Endometrial microvascular endothelial cells (primary cell): Measurements from ENCODE around the gene LCN12. TPM values are rescaled to one million over a fixed set of nuclear protein-coding genes. Genes with fewer than 3 reads are reported as not detected.

ENCODE experiments used
- in situ Hi-C: cut with HindIII; loops from 2 replicates; pipeline ENCODE4 v1.10.0; 2017; ENCODE audit warnings: low sequenced_read_pairs, low pct_unique_long_range_greater_than_20kb; ENCODE audit errors: inconsistent ontology term
- total RNA-seq: library from RNA; depleted of rRNA; stranded (reverse); fragments of >200 nt; gene quantifications from one replicate; pipeline ENCODE4 v1.2.3, GENCODE V29; 2015; ENCODE audit errors: inconsistent ontology term

The LCN12 gene
- total RNA-seq, 1 donor from 2014 or later, result not detected

- in situ Hi-C loops, result loop anchor here (25.0 kb wide), 1 partner anchor 220 kb away; the partner anchor contains the start of genes LRRC26 and TMEM210
These were observed 9.8 kb upstream of the LCN12 start for GRCh38 chr9:136942112-136942880.

GRCh38 chr9:136942881-136943230 lies 9.2 kb upstream of the LCN12 start:
- in situ Hi-C loops, result loop anchor here (25.0 kb wide), 1 partner anchor 219 kb away; the partner anchor contains the start of genes LRRC26 and TMEM210

GRCh38 chr9:136943291-136944211 lies 8.5 kb upstream of the LCN12 start:
- in situ Hi-C loops, result loop anchor here (25.0 kb wide), 1 partner anchor 219 kb away; the partner anchor contains the start of genes LRRC26 and TMEM210

- in situ Hi-C loops, result loop anchor here (25.0 kb wide), 1 partner anchor 218 kb away; the partner anchor contains the start of genes LRRC26 and TMEM210
These were observed 7.9 kb upstream of the LCN12 start for GRCh38 chr9:136944212-136944518.

- in situ Hi-C loops, result loop anchor here (25.0 kb wide), 1 partner anchor 218 kb away; the partner anchor contains the start of genes LRRC26 and TMEM210
These were observed 7.3 kb upstream of the LCN12 start, which contains the start of the genes C8G and FBXW5 for GRCh38 chr9:136944519-136945332. Gene C8G, plus strand, starts transcription at chr9:136945243. Its CDS starts 78 bp downstream, at chr9:136945321. Gene FBXW5, minus strand, starts transcription at chr9:136944738. Its CDS starts 655 bp downstream, at chr9:136944083.

- in situ Hi-C loops, result loop anchor here (25.0 kb wide), 1 partner anchor 217 kb away; the partner anchor contains the start of genes LRRC26 and TMEM210
These were observed 6.5 kb upstream of the LCN12 start for GRCh38 chr9:136945333-136946227.

- in situ Hi-C loops, result loop anchor here (25.0 kb wide), 1 partner anchor 216 kb away; the partner anchor contains the start of genes LRRC26 and TMEM210
These were observed 5.6 kb upstream of the LCN12 start for GRCh38 chr9:136946228-136947027.

- in situ Hi-C loops, result loop anchor here (25.0 kb wide), 1 partner anchor 215 kb away; the partner anchor contains the start of genes LRRC26 and TMEM210
These were observed 4.8 kb upstream of the LCN12 start for GRCh38 chr9:136947028-136947891.

GRCh38 chr9:136947955-136948510 lies 4.0 kb upstream of the LCN12 start:
- in situ Hi-C loops, result loop anchor here (25.0 kb wide), 1 partner anchor 214 kb away; the partner anchor contains the start of genes LRRC26 and TMEM210

- in situ Hi-C loops, result loop anchor here (25.0 kb wide), 1 partner anchor 213 kb away; the partner anchor contains the start of genes LRRC26 and TMEM210
These were observed 2.7 kb upstream of the LCN12 start for GRCh38 chr9:136949239-136949816.

GRCh38 chr9:136949817-136950655 lies 2.0 kb upstream of the LCN12 start:
- in situ Hi-C loops, result loop anchor here (25.0 kb wide), 1 partner anchor 212 kb away; the partner anchor contains the start of genes LRRC26 and TMEM210

GRCh38 chr9:136950656-136951276 lies 1.3 kb upstream of the LCN12 start:
- in situ Hi-C loops, result no loop called here

- in situ Hi-C loops, result no loop called here
These were observed 313 bp downstream of the LCN12 start for GRCh38 chr9:136952321-136952850.
